K562 (cell line): ENCODE measurements around the gene KLF5. TPM values are rescaled to one million over a fixed set of nuclear protein-coding genes. Genes with fewer than 3 reads are reported as not detected.

ENCODE experiments used
- ATF7 ChIP-seq: fragments of 450-650 bp; IDR thresholded peaks from 2 replicates; pipeline ENCODE4 v1.7.1; 2014; ENCODE audit warnings: mild to moderate bottlenecking, moderate library complexity
- CTBP1 ChIP-seq: fragments of 450-650 bp; IDR thresholded peaks from 2 replicates; pipeline ENCODE4 v1.6.1; 2016; ENCODE audit warnings: borderline replicate concordance
- DDX20 ChIP-seq: fragments of 450-650 bp; IDR thresholded peaks from 2 replicates; pipeline ENCODE4 v1.6.1; 2016; ENCODE audit warnings: missing genetic modification characterization, low read depth, mild to moderate bottlenecking, missing compliant biosample characterization, moderate library complexity
- FOSL1 ChIP-seq: fragments of 200-800 bp; sonication (Bioruptor generic); conservative IDR thresholded peaks from 2 replicates; pipeline ENCODE4 v1.6.1; 2016; ENCODE audit warnings: missing genetic modification characterization, missing compliant biosample characterization
- GABPB2 ChIP-seq: fragments of 250-450 bp; sonication (Bioruptor Pico); conservative IDR thresholded peaks from 2 replicates; pipeline ENCODE4 v1.5.1; 2021; ENCODE audit warnings: mild to moderate bottlenecking
- ILK ChIP-seq: fragments of 450-650 bp; IDR thresholded peaks from 2 replicates; pipeline ENCODE4 v1.6.1; 2016; ENCODE audit warnings: missing genetic modification characterization, low read depth, mild to moderate bottlenecking, missing compliant biosample characterization, moderate library complexity, borderline replicate concordance
- KLF13 ChIP-seq: fragments of 450-650 bp; IDR thresholded peaks from 2 replicates; pipeline ENCODE4 v1.6.1; 2016; ENCODE audit warnings: missing genetic modification characterization, low read depth, mild to moderate bottlenecking, missing compliant biosample characterization, moderate library complexity, borderline replicate concordance
- MCM3 ChIP-seq: fragments of 450-650 bp; IDR thresholded peaks from 2 replicates; pipeline ENCODE4 v1.6.1; 2016
- MEF2D ChIP-seq: conservative IDR thresholded peaks from 2 replicates; pipeline ENCODE4 v1.6.1; 2016; ENCODE audit warnings: low read depth, missing genetic modification characterization, missing compliant biosample characterization
- NR1H2 ChIP-seq: sonication (generic); formaldehyde crosslinking; IDR thresholded peaks from 2 replicates; pipeline ENCODE4 v1.4.0; 2020; ENCODE audit warnings: mild to moderate bottlenecking, missing genetic modification reagents
- PRPF4 ChIP-seq: fragments of 200-400 bp; formaldehyde crosslinking; IDR thresholded peaks from one replicate; pipeline ENCODE4 v1.6.1; 2017; ENCODE audit warnings: low read length, low read depth, mild to moderate bottlenecking; ENCODE audit not compliant: insufficient read depth, poor library complexity, severe bottlenecking
- PYGO2 ChIP-seq: fragments of 450-650 bp; IDR thresholded peaks from 2 replicates; pipeline ENCODE4 v1.6.1; 2016; ENCODE audit warnings: mild to moderate bottlenecking, missing genetic modification characterization, moderate library complexity, missing compliant biosample characterization
- RCOR1 ChIP-seq, 2 experiments: IDR thresholded peaks; 2 replicates each; pipeline ENCODE4 v1.6.1; 2012; ENCODE audit warnings: low read depth in 2 of 2, low read length in 2 of 2, borderline replicate concordance in 1 of 2, improper control_type of control experiment in 1 of 2
- SAFB2 ChIP-seq: fragments of 200-400 bp; formaldehyde crosslinking; IDR thresholded peaks from 2 replicates; pipeline ENCODE4 v1.6.1; 2018; ENCODE audit warnings: borderline replicate concordance, low read length, low read depth, moderate library complexity; ENCODE audit not compliant: severe bottlenecking
- TAF15 ChIP-seq: fragments of 200-400 bp; formaldehyde crosslinking; IDR thresholded peaks from 2 replicates; pipeline ENCODE4 v1.6.1; 2017; ENCODE audit warnings: mild to moderate bottlenecking, low read depth, low read length, moderate library complexity
- U2AF2 ChIP-seq: fragments of 200-400 bp; formaldehyde crosslinking; optimal IDR thresholded peaks from 2 replicates; pipeline ENCODE3; 2017; ENCODE audit warnings: low read depth, mild to moderate bottlenecking, low read length
- XRCC3 ChIP-seq: fragments of 450-650 bp; IDR thresholded peaks from 2 replicates; pipeline ENCODE4 v1.6.1; 2017; ENCODE audit warnings: mild to moderate bottlenecking, moderate library complexity
- ZNF253 ChIP-seq: fragments of 250-450 bp; sonication (Bioruptor Pico); conservative IDR thresholded peaks from 2 replicates; pipeline ENCODE4 v1.6.1; 2021; ENCODE audit warnings: mild to moderate bottlenecking
- ZNF75A ChIP-seq: fragments of 450-650 bp; formaldehyde crosslinking; IDR thresholded peaks from 2 replicates; pipeline ENCODE4 v1.4.0; 2020; ENCODE audit warnings: mild to moderate bottlenecking
- polyA plus RNA-seq, 8 experiments: library from polyadenylated mRNA; depleted of rRNA in 4 of 8; stranded (reverse) in 5 of 8; unstranded in 3 of 8; fragments of >200 nt; fragmentation: Nextera tagmentation in 2 of 8; fragmentation: Illumina TruSeq in 1 of 8; extraction: Ambion mirVana in 2 of 8; extraction: Trizol in 1 of 8; gene quantifications; 2 replicates each; pipeline versions ENCODE4 v1.2.1 to v1.2.3, GENCODE V29; 2011 to 2014; ENCODE audit warnings: inconsistent platforms in 1 of 8, missing spikeins in 1 of 8
- total RNA-seq, 7 experiments: library from RNA; depleted of rRNA in 6 of 7; stranded (reverse); fragments of >200 nt in 6 of 7; fragmentation: Illumina TruSeq in 2 of 7; extraction: Trizol in 2 of 7; gene quantifications; 2 replicates each; pipeline versions ENCODE4 v1.2.1 to v1.2.3, GENCODE V29; 2011 to 2021; ENCODE audit warnings: low replicate concordance in 1 of 7
- TF ChIP-seq, protein P1 (sequence below), 2 experiments: fragments of 450-650 bp; conservative IDR thresholded peaks; 2 replicates each; pipeline ENCODE4 v1.6.1; 2017; ENCODE audit warnings: mild to moderate bottlenecking in 2 of 2, moderate library complexity in 2 of 2
- TF ChIP-seq, protein P2 (sequence below): fragments of 450-650 bp; IDR thresholded peaks from 2 replicates; pipeline ENCODE4 v1.6.1; 2016; ENCODE audit warnings: borderline replicate concordance
- TF ChIP-seq, protein P3 (sequence below): sonication (generic); formaldehyde crosslinking; IDR thresholded peaks from 2 replicates; pipeline ENCODE4 v1.8.0; 2022; ENCODE audit warnings: missing genetic modification reagents, mild to moderate bottlenecking, moderate library complexity, borderline replicate concordance
- TF ChIP-seq, protein P4 (sequence below): fragments of 250-450 bp; sonication (Bioruptor Pico); IDR thresholded peaks from 2 replicates; pipeline ENCODE4 v1.5.1; 2021; ENCODE audit warnings: mild to moderate bottlenecking

Gene KLF5
- total and polyA plus RNA-seq, 9 of the 15 experiments (the other 6 are each of a cell fraction or from before 2014, with no cell fraction given): 0.17 to 1.0 (median 0.36) TPM

DNA sequence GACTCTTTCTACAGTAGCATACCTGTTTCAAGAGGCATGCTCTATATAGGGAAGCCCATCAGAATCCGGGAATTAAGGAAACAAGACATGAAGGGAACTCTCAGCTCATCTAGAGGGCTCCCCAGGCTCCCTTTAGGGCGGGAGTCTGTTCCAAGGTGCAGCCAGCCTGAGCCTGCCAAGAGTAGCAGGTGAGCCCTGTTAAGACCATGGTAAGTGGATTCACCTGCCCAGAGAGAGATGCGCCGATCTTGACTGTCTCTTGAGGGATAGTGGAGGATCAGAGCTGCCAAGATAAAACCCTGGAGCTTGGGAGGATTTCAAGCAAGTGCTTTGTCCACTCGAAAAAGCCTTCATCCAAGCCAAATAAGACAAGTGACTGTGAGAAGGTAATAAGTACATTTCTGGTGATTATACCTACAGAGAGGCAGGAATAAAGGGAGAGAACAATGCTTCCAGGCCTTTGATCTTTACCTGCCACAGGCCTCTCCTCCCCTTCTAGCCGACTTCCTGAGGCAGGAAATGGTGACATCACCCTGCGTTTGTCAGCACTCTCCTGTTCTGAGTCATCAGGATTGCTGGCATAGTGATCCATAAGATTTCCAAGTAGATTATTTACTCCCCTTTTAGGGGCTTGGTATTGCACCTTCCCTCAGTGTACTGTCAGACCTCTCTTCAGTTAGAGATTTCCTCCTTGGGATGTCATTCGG lies 31.5 kb downstream of the KLF5 start (continued):
- no peak for TF ChIP-seq PRPF4
- no peak for TF ChIP-seq ZNF253
- TF ChIP-seq ILK (tag): no peak
- TF ChIP-seq PYGO2 (tag): no peak
- peak; percentile 52; the same call in 1 of the 2 replicates for TF ChIP-seq CTBP1
- TF ChIP-seq, protein P1, sequence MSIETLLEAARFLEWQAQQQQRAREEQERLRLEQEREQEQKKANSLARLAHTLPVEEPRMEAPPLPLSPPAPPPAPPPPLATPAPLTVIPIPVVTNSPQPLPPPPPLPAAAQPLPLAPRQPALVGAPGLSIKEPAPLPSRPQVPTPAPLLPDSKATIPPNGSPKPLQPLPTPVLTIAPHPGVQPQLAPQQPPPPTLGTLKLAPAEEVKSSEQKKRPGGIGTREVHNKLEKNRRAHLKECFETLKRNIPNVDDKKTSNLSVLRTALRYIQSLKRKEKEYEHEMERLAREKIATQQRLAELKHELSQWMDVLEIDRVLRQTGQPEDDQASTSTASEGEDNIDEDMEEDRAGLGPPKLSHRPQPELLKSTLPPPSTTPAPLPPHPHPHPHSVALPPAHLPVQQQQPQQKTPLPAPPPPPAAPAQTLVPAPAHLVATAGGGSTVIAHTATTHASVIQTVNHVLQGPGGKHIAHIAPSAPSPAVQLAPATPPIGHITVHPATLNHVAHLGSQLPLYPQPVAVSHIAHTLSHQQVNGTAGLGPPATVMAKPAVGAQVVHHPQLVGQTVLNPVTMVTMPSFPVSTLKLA (conservative IDR thresholded peaks at IDR 0.05): no peak
- TF ChIP-seq, protein P2, sequence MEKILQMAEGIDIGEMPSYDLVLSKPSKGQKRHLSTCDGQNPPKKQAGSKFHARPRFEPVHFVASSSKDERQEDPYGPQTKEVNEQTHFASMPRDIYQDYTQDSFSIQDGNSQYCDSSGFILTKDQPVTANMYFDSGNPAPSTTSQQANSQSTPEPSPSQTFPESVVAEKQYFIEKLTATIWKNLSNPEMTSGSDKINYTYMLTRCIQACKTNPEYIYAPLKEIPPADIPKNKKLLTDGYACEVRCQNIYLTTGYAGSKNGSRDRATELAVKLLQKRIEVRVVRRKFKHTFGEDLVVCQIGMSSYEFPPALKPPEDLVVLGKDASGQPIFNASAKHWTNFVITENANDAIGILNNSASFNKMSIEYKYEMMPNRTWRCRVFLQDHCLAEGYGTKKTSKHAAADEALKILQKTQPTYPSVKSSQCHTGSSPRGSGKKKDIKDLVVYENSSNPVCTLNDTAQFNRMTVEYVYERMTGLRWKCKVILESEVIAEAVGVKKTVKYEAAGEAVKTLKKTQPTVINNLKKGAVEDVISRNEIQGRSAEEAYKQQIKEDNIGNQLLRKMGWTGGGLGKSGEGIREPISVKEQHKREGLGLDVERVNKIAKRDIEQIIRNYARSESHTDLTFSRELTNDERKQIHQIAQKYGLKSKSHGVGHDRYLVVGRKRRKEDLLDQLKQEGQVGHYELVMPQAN: no peak
- no peak for TF ChIP-seq SAFB2
- TF ChIP-seq FOSL1 (tag): peak; percentile 86
- TF ChIP-seq GABPB2 (CRISPR knock-in tag): no peak
- TF ChIP-seq XRCC3: no peak
- no peak for TF ChIP-seq NR1H2 (CRISPR knock-in tag)
- TF ChIP-seq ATF7: peak; percentile 92
- TF ChIP-seq, protein P3, sequence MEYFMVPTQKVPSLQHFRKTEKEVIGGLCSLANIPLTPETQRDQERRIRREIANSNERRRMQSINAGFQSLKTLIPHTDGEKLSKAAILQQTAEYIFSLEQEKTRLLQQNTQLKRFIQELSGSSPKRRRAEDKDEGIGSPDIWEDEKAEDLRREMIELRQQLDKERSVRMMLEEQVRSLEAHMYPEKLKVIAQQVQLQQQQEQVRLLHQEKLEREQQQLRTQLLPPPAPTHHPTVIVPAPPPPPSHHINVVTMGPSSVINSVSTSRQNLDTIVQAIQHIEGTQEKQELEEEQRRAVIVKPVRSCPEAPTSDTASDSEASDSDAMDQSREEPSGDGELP: no peak
- TF ChIP-seq U2AF2: no peak
- no peak for TF ChIP-seq ZNF75A (CRISPR knock-in tag)
- no peak for TF ChIP-seq KLF13
- TF ChIP-seq, protein P4, sequence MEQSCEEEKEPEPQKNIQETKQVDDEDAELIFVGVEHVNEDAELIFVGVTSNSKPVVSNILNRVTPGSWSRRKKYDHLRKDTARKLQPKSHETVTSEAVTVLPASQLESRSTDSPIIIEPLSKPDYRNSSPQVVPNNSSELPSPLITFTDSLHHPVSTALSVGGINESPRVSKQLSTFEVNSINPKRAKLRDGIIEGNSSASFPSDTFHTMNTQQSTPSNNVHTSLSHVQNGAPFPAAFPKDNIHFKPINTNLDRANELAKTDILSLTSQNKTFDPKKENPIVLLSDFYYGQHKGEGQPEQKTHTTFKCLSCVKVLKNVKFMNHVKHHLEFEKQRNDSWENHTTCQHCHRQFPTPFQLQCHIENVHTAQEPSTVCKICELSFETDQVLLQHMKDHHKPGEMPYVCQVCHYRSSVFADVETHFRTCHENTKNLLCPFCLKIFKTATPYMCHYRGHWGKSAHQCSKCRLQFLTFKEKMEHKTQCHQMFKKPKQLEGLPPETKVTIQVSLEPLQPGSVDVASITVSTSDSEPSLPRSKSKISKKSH (CRISPR knock-in tag): no peak
- no peak for TF ChIP-seq TAF15
- TF ChIP-seq RCOR1 (IDR thresholded peaks at IDR 0.05; ENCODE audit: borderline replicate concordance in 1 of 2, low read depth in 2 of 2, low read length in 2 of 2): no peak
- TF ChIP-seq MEF2D: no peak
- no peak for TF ChIP-seq DDX20 (tag)
- no peak for TF ChIP-seq MCM3
